GM18505 (cell line): ENCODE measurements around the gene PMPCA.

ENCODE experiments used
- ATAC-seq: cut with Tn5 transposase; IDR thresholded peaks from one replicate; pipeline ENCODE4 v1.9.1; 2021; ENCODE audit not compliant: unreplicated experiment
- POLR2A ChIP-seq: IDR thresholded peaks from 4 replicates; pipeline ENCODE4 v1.6.1; 2011; ENCODE audit warnings: borderline replicate concordance; ENCODE audit not compliant: insufficient read depth, insufficient read length; ENCODE audit errors: extremely low read depth

PMPCA gene

DNA sequence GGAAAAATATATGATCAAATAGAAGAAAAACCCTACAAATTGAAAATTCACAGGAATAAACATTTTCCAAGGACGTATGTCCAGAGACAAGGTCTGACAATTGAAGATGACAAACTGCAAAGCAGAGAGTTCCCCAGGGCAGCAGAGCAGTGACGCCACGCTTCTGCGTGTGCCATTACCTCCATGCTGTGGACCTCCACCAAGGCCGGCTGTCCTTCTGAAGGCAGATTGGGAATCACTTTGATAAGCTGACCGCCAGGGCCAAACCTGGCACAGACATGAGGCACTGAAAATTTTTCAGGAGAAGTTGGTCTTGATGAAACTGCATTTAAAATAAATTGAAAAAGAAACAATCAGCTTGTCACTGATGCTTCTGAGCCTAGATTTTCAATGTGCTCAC lies 53.8 kb downstream of the PMPCA start:
- TF ChIP-seq POLR2A = no peak
- no peak for ATAC-seq

DNA sequence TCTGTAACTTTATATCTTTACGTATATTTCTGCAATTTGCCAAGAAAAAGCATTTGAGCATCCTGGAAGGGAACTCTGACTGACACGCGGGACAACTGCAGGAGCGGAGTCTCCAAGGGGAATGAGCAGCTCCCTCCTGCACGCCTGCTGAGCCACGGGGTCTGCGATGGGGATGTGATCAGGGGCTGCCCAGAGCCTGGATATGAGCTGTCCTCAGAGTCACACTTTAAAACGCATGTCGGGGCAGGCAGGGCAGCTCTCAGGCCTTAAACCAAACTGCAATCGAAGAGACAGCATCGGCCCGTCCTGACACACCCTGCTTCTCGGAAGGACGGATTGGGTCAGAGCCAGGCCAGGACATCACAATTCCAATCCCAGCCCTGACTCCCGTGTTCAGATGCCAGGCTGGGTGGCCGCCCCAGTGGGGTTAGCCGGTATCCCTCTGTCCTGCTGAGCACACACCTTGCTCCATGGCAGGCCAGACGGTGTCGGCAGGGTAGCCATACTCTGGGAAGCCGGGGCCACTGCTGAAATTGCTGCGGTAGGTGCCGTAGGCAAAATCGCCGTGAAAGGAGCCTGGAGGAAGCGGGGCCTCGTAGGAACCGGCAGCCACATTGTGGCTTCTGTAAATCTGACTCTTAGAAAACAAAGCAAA lies 55.2 kb downstream of the PMPCA start:
- no peak for ATAC-seq
- no peak for TF ChIP-seq POLR2A

DNA sequence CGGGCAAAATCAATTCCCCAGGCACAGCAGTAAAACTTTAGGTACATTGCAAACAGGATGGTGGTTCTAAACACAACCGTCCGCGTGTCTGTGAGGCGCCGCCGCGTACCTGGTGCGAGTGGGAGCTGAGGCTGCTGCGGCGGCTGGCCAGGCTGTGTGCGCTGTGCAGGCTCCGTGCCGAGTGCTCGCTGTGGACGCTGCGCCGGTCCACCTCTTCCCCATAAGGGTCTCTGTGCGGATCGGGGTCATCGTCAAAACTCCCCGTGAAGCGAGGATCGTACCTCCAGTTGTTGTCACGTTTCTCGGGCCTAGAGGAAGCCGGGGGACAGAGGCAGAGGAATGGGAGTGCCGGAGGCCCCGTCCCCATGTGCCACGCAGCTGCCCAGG lies 55.7 kb downstream of the PMPCA start:
- no peak for ATAC-seq
- no peak for TF ChIP-seq POLR2A

DNA sequence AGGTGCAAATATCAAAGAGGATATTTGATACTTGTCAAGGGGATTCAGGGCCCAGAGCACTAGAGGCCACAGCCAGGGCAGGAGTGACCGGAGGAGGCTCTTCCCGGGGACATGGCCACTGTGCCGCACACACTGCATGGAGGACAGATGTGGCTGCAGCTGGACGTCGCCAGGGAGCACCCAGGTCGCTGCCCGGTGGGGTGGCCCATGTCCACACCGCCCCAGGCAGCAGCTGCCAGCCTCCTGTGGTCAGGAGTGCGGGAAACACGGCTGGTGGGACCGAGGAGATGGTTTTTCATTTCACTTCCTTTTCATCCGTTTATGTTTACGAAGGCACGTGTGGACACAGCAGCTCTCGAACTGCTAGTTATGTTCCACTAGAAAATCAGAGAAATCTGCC lies 57.3 kb downstream of the PMPCA start:
- ATAC-seq = no peak
- no peak for TF ChIP-seq POLR2A

DNA sequence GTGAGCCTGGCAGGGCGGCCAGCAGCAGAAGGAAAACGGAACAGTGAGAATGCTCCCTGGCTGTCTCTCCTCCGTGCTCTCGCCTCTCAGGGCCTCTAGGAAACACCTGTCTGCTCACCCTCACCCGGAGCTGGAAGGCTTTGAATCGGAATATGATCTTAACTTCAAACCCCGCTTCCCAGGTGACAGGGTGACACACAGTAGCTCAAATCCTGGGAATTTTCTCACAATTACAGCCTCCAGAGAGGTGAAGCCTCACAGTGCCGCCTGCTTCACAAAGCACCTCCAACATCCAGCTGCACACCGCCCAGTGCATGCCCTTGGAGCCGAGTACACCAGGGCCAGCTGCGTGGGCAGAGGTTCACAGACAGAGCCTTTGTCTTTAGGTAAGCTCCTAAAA lies 59.9 kb downstream of the PMPCA start:
- ATAC-seq = no peak
- TF ChIP-seq POLR2A = no peak

DNA sequence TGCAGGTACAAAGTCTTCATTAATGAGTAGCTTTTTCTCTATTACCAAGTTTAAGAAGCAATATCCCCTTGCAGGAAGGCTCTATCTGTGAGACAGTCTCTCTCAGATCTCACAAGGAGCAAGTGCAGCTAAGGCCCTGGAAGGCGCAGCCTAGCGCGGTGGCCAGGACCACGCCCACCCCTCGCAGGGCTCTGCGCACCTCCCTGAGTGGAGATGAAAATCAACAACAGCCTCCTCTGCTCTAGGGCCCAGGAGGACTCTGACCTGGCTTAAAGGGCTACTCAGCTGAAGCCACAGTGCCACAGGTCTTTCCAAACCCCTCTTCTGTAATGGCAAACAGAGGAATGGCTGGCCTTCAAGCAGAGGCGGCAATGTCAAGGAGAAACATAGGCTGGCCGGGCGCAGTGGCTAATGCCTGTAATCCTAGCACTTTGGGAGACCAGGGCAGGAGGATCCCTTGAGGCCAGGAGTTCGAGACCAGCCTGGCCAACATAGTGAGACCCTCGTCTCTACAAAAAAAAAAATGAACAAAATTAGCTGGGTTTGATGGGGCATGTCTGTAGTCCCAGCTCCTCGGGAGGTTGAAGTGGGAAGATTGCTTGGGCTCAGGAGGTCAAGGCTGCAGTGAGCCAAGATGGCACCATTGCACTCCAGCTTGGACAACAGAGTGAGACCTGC lies 60.5 kb downstream of the PMPCA start:
- TF ChIP-seq POLR2A = no peak
- no peak for ATAC-seq

DNA sequence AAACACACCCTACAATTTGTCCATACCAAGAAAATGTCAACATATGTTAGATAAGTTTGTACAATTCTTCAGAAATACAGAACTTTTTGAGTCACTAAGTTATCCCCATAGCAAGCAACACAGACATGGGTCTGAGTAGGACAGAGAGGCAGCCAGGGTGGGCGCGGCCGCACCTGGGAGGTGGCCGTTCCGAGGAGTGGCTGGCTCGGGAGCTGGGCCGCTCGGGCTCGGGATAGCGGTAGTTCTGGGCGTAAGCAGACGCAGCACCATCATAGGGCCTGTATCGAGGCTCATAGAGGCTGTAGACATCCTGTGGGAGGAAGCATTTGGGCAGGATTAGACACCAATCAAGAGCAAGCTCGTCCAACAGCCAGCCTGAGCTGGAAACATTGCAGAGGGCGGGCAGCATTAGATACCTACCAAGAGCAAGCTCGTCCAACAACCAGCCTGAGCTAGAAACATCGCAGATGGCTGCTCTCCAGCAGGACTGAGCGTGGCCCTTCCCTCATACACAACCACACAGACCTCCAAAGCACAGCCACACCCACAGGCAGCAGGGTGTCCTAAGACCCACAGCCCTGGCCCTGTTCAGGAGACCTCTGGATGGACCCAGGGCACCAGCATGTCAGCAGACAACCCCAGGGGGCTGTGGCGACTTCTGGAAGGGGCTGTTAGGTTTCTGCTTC lies 61.5 kb downstream of the PMPCA start:
- TF ChIP-seq POLR2A = no peak
- no peak for ATAC-seq

DNA sequence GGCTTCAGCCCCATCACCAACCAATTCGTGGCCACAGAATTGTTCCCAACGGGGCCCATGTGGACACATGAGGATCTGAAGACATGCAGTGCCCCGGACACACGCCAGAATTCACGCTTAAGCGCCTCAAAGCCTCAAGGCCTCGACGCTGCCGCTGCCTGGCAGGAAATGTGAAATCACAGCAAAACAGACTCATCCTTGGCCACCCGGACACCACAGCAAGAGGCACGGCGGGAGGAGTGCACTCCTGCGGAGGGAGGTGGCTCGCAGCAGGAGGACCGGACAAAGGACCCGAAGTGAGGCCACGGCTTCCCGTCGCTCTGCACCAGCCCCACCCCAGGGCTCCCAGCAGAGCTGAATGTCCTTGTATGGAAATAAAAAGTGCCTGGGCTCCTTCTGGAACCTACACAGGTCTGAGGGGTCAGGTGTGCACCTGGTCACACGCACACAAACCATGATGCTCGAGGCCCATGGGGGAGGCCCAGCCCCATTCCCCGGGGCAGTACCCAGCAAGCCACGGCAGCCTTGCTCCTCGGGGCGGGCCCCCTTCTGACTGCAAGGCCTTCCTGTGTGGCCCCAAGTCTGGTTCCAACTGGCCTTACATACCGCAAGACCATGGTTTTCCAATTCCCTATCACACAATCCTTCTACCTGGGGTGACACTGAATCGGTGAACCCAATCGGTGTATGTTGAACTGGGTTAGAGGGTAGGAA lies 62.3 kb downstream of the PMPCA start:
- ATAC-seq = no peak
- TF ChIP-seq POLR2A = no peak

DNA sequence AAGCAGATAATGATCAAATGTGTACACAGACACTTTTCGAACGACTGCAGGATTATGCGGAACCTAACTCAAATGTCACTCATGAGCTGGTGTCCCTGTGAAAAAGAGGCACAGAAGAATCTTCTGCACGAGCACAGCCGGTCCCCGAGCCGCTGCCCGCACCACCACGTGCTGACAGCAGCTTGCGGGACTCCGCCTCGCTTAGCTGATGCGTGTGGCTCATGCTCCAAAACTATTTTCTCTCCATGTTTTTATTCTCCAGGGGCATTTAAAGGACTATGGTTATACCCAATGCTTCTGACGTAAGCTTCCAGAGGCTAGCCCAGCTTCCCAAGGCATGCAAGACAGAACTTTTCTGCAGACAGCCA lies 62.9 kb downstream of the PMPCA start:
- no peak for ATAC-seq
- TF ChIP-seq POLR2A = no peak
